HG02981 (cell line): ENCODE measurements around the gene GABRE.
"Not testable (repeated sequence)": the region's sequence is repeated elsewhere in the genome, so short reads cannot be mapped to it uniquely, and the experiment has no call there.

ENCODE experiments used
- ATAC-seq: cut with Tn5 transposase; IDR thresholded peaks from one replicate; pipeline ENCODE4 v1.9.1; 2021; ENCODE audit warnings: mild to moderate bottlenecking, moderate library complexity; ENCODE audit not compliant: unreplicated experiment

GABRE gene

GRCh38 chrX:151970661-151971060, 3.8 kb downstream of the GABRE start:
- no peak for ATAC-seq

- ATAC-seq, result no peak
Measured at GRCh38 chrX:151970027-151970426, 4.4 kb downstream of the GABRE start.

- ATAC-seq, result no peak
Measured at GRCh38 chrX:151966236-151966635, 8.2 kb downstream of the GABRE start.

DNA sequence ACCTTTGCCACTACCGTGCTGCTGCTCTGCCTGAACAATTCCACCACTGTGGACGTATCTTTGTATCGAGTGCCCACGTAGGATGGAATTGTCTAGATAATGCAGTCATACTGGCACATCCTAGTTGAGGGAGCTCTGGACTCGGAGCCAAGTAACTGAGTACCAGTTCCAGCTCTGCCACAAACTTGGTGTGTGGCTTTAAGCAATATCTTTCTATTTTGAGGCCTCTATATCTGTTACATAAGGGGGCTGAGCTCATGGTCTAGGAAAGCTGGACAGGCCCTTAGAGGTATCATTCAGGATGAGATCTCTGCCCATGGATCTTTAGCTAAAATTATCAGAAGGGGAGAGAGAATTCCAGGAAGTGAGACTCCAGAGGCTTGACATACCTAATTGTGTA, 12.4 kb downstream of the GABRE start:
- ATAC-seq, result no peak

- no peak for ATAC-seq
Measured at GRCh38 chrX:151958101-151958500, 16.4 kb downstream of the GABRE start.

DNA sequence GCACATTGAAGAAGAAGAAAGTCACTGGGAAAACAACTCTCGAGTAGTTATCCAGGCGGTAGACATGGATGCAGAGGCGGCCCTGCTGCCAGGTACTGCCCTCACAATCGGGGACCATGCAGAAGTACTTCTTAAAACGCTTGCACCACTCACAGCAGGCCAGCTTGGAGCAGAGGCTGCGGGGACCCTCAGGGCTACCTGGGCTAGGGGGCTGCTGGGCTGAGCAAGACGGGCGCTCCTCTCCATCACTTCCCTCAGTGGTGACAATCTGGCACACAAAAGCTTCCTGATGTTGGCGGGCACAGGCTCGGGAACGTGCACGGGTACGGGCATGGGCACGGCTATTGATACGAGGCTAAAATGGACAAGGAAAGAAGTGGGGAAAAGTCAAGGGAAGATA, 19.7 kb downstream of the GABRE start:
- ATAC-seq, result no peak

DNA sequence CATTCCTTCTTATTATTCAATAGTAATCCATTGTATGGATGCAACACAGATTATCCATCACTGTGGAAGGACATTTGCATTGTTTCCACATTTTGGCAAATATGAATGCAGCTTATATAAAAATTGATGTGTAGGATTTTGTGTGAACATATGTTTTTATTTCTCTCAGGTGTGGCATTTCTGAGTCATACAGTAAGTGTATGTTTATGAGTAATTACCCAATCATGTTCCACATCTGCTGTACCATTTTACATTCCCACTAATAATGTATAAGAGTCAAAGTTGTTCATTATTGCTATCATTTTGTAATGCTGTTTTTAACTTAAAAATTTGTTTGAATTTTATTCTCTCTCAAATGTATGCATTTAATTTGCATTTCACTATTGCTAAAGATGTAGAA, 36.3 kb downstream of the GABRE start:
- ATAC-seq, result no peak

- no peak for ATAC-seq
Measured at GRCh38 chrX:151935358-151935757, 39.1 kb downstream of the GABRE start.

- no peak for ATAC-seq
Measured at GRCh38 chrX:151929126-151929525, 45.4 kb downstream of the GABRE start.

GRCh38 chrX:151923648-151924047, 50.8 kb downstream of the GABRE start:
- no peak for ATAC-seq

DNA sequence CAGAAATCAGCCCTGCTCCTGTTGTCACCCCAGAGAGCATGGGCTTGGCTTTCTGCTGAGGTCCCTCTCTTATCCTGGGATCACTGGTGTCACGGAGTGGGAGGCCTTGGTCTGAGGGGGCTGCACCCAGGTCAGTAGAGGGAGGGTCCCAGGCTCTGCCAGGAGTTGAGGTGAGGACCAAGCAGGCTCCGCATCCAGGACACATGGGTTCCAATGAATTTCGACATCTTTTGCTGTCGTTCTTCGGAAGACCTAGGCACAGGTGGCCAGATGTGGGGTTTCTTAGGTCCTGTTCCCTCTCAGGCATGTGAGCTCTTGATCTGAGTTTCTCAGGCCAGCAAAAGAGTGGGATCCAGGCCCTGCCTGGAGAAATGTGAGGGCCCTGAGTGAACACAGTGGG, 51.8 kb downstream of the GABRE start:
- no peak for ATAC-seq

DNA sequence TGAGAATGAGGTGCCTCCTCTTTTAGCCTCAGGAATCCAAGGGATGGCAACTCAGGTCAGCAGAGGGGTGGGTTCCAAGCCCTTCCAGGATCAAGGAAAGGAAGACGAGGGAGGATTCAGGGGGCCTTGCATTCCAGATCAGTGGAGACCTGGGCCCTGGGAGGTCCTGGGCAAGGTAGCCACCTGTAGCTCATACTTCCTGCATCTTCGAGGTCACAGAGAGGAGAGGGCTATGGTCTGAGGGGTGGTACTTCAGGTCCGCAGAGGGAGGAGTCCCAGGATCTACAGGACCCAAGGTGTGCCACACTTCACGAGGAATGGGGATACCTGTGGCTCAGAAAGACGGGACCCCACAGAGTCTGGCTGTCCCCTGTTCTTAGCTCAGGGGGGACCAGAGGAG, 52.6 kb downstream of the GABRE start:
- no peak for ATAC-seq

DNA sequence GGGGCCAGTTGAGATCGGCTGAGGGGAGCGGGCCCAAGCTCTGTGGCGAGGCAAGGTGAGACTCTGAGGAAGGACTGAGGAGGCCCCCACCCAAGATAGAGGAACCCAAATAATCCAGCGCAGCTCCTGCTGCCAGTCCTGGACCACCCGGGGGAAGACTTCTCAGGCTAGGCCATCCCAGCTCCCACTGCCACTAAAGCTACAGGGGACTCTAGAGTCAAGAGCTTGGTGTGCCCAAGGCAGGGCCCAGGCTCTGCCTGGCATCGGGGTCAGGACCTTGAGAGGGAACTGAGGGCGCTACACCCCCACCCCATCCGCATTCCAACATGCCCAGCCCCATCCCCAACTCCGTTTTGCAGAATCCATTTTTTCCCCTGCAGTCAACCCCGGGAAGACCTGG, 53.2 kb downstream of the GABRE start:
- no peak for ATAC-seq

- no peak for ATAC-seq
Measured at GRCh38 chrX:151920530-151920929, 53.9 kb downstream of the GABRE start.

DNA sequence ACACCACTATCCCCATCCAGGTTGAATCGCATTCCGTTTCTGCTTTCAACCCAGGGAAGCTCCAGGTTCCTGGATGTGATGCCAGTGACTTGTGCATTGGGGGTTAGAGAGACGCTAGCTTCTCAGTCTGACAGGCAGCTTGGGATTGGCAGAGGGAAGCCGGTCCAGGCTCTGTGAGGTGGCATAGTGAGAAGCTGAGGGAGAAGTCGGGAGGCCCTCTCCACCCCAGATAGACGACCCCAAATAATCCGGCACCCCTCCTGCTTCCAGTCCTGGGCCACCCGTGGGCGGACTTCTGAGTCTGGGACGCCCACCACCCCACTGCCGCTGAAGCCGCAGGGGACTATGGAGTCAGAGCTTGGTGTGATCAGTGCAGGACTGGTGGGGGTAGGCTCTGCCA, 54.4 kb downstream of the GABRE start:
- ATAC-seq, result no peak

- no peak for ATAC-seq
Measured at GRCh38 chrX:151919610-151920009, 54.9 kb downstream of the GABRE start.

GRCh38 chrX:151918736-151919135, 55.7 kb downstream of the GABRE start:
- not testable (repeated sequence) for ATAC-seq

GRCh38 chrX:151912780-151913179, 61.7 kb downstream of the GABRE start, which contains the start of gene MAGEA4:
Gene MAGEA4, plus strand, starts transcription at chrX:151912889. Its CDS starts 10,776 bp downstream, at chrX:151923665.
- no peak for ATAC-seq

GRCh38 chrX:151912221-151912620, 62.3 kb downstream of the GABRE start:
- no peak for ATAC-seq

DNA sequence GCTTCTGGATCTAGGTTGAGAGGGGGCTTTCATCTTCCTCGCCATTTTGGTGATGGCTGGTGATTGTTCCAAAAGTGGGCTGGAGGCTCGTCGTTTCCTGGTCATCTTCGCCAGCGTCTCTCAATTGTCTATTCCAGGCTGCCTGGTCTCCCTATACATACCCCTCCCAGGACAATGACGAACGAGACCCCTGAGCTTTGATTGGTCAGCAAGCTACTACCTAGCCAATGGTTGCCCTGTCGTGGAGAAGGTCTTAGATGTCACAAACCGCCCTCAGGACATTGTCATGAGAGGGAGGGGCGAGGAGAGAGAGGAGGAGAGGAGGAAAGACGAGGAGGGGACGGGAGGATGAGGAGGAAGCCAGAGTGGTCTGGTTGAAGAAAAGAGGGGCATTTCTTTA, 69.5 kb downstream of the GABRE start:
- ATAC-seq, result no peak
